Endothelial cell of umbilical vein (primary cell): ENCODE measurements around the gene ZBTB7B. TPM values are rescaled to one million over a fixed set of nuclear protein-coding genes. Genes with fewer than 3 reads are reported as not detected.
A peak's percentile ranks its signal among the peaks of the same experiment; 100 is the strongest.

Source experiments
- BruUV-seq: library from RNA; stranded (reverse); fragments of 400-500 nt; replicated peaks from 2 replicates; lab custom pipeline; 2021; lab: Mats Ljungman, UMichigan
- CTCF ChIA-PET: fragments of 300-600, 350-600 bp; sonication (Branson Sonifier 250); formaldehyde crosslinking; loops from one replicate; lab custom pipeline; 2021; ENCODE audit warnings: antibody characterized with exemption, inconsistent platforms; lab: Charles Lee
- POLR2A ChIA-PET: fragments of 300-600, 350-600 bp; sonication (Branson Sonifier 250); formaldehyde crosslinking; loops from one replicate; lab custom pipeline; 2021; ENCODE audit warnings: antibody characterized with exemption, inconsistent platforms; lab: Charles Lee
- DNase-seq: peaks from one replicate; pipeline ENCODE4 v3.0.0-alpha.2; 2011; ENCODE audit warnings: low read depth, low spot score
- FAIRE-seq: peaks from 2 replicates; lab custom pipeline; 2011; peaks lifted over from hg19 to GRCh38; lab: Jason Lieb, UNC
- H2AFZ ChIP-seq: 2 replicates; pipeline ENCODE4 v1.6.0; 2012; ENCODE audit warnings: low read depth, low read length, control low read depth, inconsistent platforms
- H3K27ac ChIP-seq: 2 replicates; pipeline ENCODE4 v1.5.1; 2011; ENCODE audit warnings: low read depth, mild to moderate bottlenecking, control low read depth, low read length, moderate library complexity; ENCODE audit not compliant: insufficient read depth
- H3K27me3 ChIP-seq, 2 experiments: 2 replicates each; pipeline versions ENCODE4 v1.6.0 to v1.6.1; 2011; ENCODE audit warnings: low read length in 2 of 2, mixed read lengths in 1 of 2; ENCODE audit not compliant: control insufficient read depth in 2 of 2, insufficient read depth in 2 of 2
- H3K36me3 ChIP-seq, 2 experiments: 2 replicates in 1 of 2; 3 replicates in 1 of 2; pipeline ENCODE4 v1.5.1; 2011; ENCODE audit warnings: low read length in 2 of 2, mild to moderate bottlenecking in 1 of 2, moderate library complexity in 1 of 2; ENCODE audit not compliant: control insufficient read depth in 2 of 2, insufficient read depth in 2 of 2; ENCODE audit errors: extremely low read depth in 1 of 2
- H3K4me1 ChIP-seq: 3 replicates; pipeline ENCODE4 v1.5.1; 2011; ENCODE audit warnings: mild to moderate bottlenecking, low read length; ENCODE audit not compliant: control insufficient read depth, insufficient read depth; ENCODE audit errors: extremely low read depth
- H3K4me2 ChIP-seq: 2 replicates; pipeline ENCODE4 v1.6.1; 2011; ENCODE audit warnings: low read length, control low read depth, mixed read lengths; ENCODE audit not compliant: insufficient read depth
- H3K4me3 ChIP-seq, 3 experiments: fragments of 200-600 bp in 1 of 3; sonication (generic), shearing (Covaris generic) in 1 of 3; replicated peaks in 1 of 3; 2 replicates each; pipeline ENCODE4 v1.5.1; 2011 to 2016; ENCODE audit warnings: control low read depth in 3 of 3, low read length in 3 of 3, mild to moderate bottlenecking in 2 of 3, inconsistent platforms in 1 of 3, low read depth in 1 of 3, moderate library complexity in 1 of 3; ENCODE audit not compliant: insufficient read depth in 1 of 3
- H3K79me2 ChIP-seq: 2 replicates; pipeline ENCODE4 v1.6.0; 2012; ENCODE audit warnings: low read length, inconsistent platforms; ENCODE audit not compliant: control insufficient read depth, insufficient read depth
- H3K9ac ChIP-seq: replicated peaks from 2 replicates; pipeline ENCODE3; 2011; ENCODE audit warnings: low read length, control low read depth; ENCODE audit not compliant: insufficient read depth; ENCODE audit errors: extremely low read depth
- H3K9me1 ChIP-seq: replicated peaks from 3 replicates; pipeline ENCODE4 v1.6.0; 2011; ENCODE audit warnings: mild to moderate bottlenecking, low read length; ENCODE audit not compliant: control insufficient read depth, insufficient read depth; ENCODE audit errors: extremely low read depth
- H3K9me3 ChIP-seq: replicated peaks from 2 replicates; pipeline ENCODE4 v1.5.1; 2012; ENCODE audit warnings: low read length, inconsistent platforms; ENCODE audit not compliant: control insufficient read depth, insufficient read depth
- H4K20me1 ChIP-seq: replicated peaks from 2 replicates; pipeline ENCODE3; 2011; ENCODE audit warnings: mild to moderate bottlenecking, low read length; ENCODE audit not compliant: control insufficient read depth, insufficient read depth; ENCODE audit errors: extremely low read depth
- CTCF ChIP-seq, 2 donors: IDR thresholded peaks; 1 replicate in 1 of 2; 2 replicates in 1 of 2; pipeline ENCODE4 v1.5.1; 2011; ENCODE audit warnings: low read length in 2 of 2, mild to moderate bottlenecking in 2 of 2, moderate library complexity in 2 of 2, control low read depth in 1 of 2, inconsistent platforms in 1 of 2, low read depth in 1 of 2; ENCODE audit not compliant: insufficient read depth in 1 of 2; ENCODE audit errors: extremely low read depth in 1 of 2
- EZH2 ChIP-seq: IDR thresholded peaks from 2 replicates; pipeline ENCODE4 v1.6.1; 2012; ENCODE audit warnings: borderline replicate concordance, low read depth, mild to moderate bottlenecking, moderate library complexity, low read length, inconsistent platforms; ENCODE audit not compliant: severe bottlenecking
- FOS ChIP-seq: IDR thresholded peaks from 2 replicates; pipeline ENCODE4 v1.6.1; 2011; ENCODE audit warnings: mild to moderate bottlenecking, low read length, moderate library complexity, borderline replicate concordance; ENCODE audit not compliant: insufficient read depth
- GATA2 ChIP-seq: IDR thresholded peaks from 2 replicates; pipeline ENCODE4 v1.7.0; 2011; ENCODE audit warnings: low read depth, mild to moderate bottlenecking, moderate library complexity, mixed read lengths, low read length; ENCODE audit not compliant: insufficient read length, insufficient read depth
- POLR2A ChIP-seq: IDR thresholded peaks from 2 replicates; pipeline ENCODE4 v1.6.1; 2012; ENCODE audit warnings: low read depth, mild to moderate bottlenecking, control low read depth, low read length
- dilution Hi-C: fragments of 300-500 bp; cut with MboI; formaldehyde crosslinking; loops from one replicate; pipeline ENCODE4 v1.15.0; 2019; ENCODE audit warnings: low sequenced_read_pairs; ENCODE audit not compliant: extremely low pct_ligation_motif_present
- intact Hi-C: fragments of 100-400 bp; cut with micrococcal nuclease; formaldehyde crosslinking; loops from one replicate; pipeline ENCODE4 v1.10.0; 2022
- polyA plus RNA-seq, 4 experiments: library from polyadenylated mRNA; depleted of rRNA in 3 of 4; stranded (reverse) in 3 of 4; unstranded in 1 of 4; fragments of >200 nt; gene quantifications; 2 replicates each; pipeline versions ENCODE4 v1.2.1 to v1.2.3, GENCODE V29; 2011 to 2012; ENCODE audit warnings: missing spikeins in 1 of 4
- total RNA-seq: library from RNA; stranded (reverse); gene quantifications from 2 replicates; pipeline ENCODE4 v1.2.3, GENCODE V29; 2021

The ZBTB7B gene
- total and polyA plus RNA-seq, 2 donors (not counting 3 experiments of a cell fraction or from before 2014, with no cell fraction given): 20.0 to 26.2 TPM

DNA sequence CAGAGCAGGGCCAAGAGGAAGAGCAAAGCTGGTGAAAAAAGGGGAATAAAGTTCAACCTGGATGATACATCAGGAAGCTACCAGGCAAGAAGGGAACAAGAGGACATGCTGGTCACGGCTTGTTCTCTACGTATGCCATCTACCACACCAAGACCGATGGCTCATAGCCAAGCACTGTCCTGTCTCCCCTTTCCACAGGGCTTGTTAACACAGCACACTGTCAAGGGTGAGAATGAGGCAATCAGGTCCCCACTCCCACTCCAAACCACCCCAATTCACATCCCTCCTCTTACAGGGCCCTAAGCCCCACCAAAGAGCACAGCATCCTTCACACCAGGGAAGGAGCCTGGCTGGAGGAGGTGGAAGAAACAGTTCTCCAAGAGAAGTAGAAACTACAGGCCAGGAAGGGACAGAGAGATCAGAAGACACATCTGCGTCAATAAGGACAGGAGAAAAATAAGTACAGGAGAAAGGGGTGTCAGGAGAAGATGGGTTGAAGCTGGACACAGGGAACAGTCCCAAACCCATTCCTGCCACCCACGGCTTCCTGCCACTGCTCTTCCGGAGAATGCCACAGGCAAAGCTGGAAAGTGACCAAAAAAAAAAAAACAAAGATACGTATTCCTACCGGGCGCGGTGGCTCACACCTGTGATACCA is 31.1 kb upstream of the ZBTB7B start:
- no peaks in the 10 kb centered on the region for H3K9me1 ChIP-seq
- H3K79me2 ChIP-seq: peaks cover 57% of the 10 kb centered on the region
- peak overlapping the region; percentile 92 for H3K9ac ChIP-seq
- H3K27me3 ChIP-seq: no peaks in the 10 kb centered on the region
- TF ChIP-seq POLR2A (peak; percentile 65), GATA2 (no peak)
- H3K9me3 ChIP-seq: no peaks in the 10 kb centered on the region
- H3K4me2 ChIP-seq: peak overlapping the region; percentile 80
- DNase-seq (no peak), FAIRE-seq (no peak)
- ChIA-PET CTCF (interaction anchor here (0.8 to 8.5 kb wide), 15 partner anchors 10 to 120 kb away, joined by 3 to 81 read pairs (median 5); partner anchors contain the start of genes ADAM15, LENEP, PBXIP1 and PMVK), POLR2A (interaction anchor here (1.0 to 2.7 kb wide), 5 partner anchors 11 to 46 kb away, joined by 3 to 24 read pairs (median 4); partner anchors contain the start of genes PBXIP1 and PYGO2)
- H4K20me1 ChIP-seq: no peaks in the 10 kb centered on the region
- peak overlapping the region in 1 of 3 experiments; percentile 33 for H3K4me3 ChIP-seq
- peaks cover 60% of the 10 kb centered on the region for H3K4me1 ChIP-seq
- H3K36me3 ChIP-seq: peaks cover 2 to 7% of the 10 kb centered on the region in 2 experiments
- no TSS peak for BruUV-seq
- dilution Hi-C loops: no loop called here
- peak overlapping the region; percentile 99 for H3K27ac ChIP-seq
- H2AFZ ChIP-seq: no peak overlapping the region
- intact Hi-C loops: loop anchor here (5.0 to 10.0 kb wide), 2 partner anchors 156 to 487 kb away; partner anchors contain the start of gene EFNA1

GRCh38 chr1:154972213-154972516 is 30.4 kb upstream of the ZBTB7B start:
- Histone ChIP-seq H3K4me3 (peak overlapping the region in 2 of 3 experiments; percentile 5 to 31), H3K9me3 (no peaks in the 10 kb centered on the region), H3K27ac (peak overlapping the region; percentile 99), H3K9ac (peak overlapping the region; percentile 92), H3K36me3 (peaks cover 0 to 2% of the 10 kb centered on the region in 2 experiments), H3K4me1 (peaks cover 57% of the 10 kb centered on the region), H3K27me3 (no peaks in the 10 kb centered on the region), H2AFZ (no peak overlapping the region), H4K20me1 (no peaks in the 10 kb centered on the region), H3K79me2 (peaks cover 57% of the 10 kb centered on the region), H3K4me2 (peak overlapping the region; percentile 80), H3K9me1 (no peaks in the 10 kb centered on the region)
- TF ChIP-seq CTCF (IDR thresholded peaks at IDR 0.05; ENCODE audit: extremely low read depth in 1 of 2, insufficient read depth in 1 of 2, low read depth in 1 of 2, low read length in 2 of 2) (no peak), EZH2 (no peak), GATA2 (no peak), FOS (no peak)
- dilution Hi-C loops (no loop called here), intact Hi-C loops (loop anchor here (2.0 to 10.0 kb wide), 3 partner anchors 17 to 487 kb away; partner anchors contain the start of gene EFNA1)
- FAIRE-seq (no peak), DNase-seq (no peak)
- ChIA-PET POLR2A (interaction anchor here (1.2 to 2.7 kb wide), 4 partner anchors 11 to 29 kb away, joined by 3 to 24 read pairs (median 4); partner anchors contain the start of genes PBXIP1 and PYGO2), CTCF (interaction anchor here (1.0 to 8.5 kb wide), 11 partner anchors 11 to 119 kb away, joined by 3 to 81 read pairs (median 11); partner anchors contain the start of genes ADAM15, LENEP, PBXIP1 and PMVK)
- BruUV-seq: no TSS peak
